Rectal smooth muscle tissue (tissue), 1 donor: Measurements from ENCODE around the gene AWAT1.

Experiments used
- H3K27ac ChIP-seq: one replicate; pipeline ENCODE4 v1.7.0; 2013; ENCODE audit warnings: low read depth, low read length, inconsistent platforms
- H3K27me3 ChIP-seq: one replicate; pipeline ENCODE4 v1.7.0; 2013; ENCODE audit warnings: low read length; ENCODE audit not compliant: control insufficient read depth, insufficient read depth
- H3K36me3 ChIP-seq: one replicate; pipeline ENCODE4 v1.7.0; 2013; ENCODE audit warnings: low read length; ENCODE audit not compliant: control insufficient read depth, insufficient read depth
- H3K4me1 ChIP-seq: one replicate; pipeline ENCODE4 v1.7.0; 2013; ENCODE audit warnings: low read length; ENCODE audit not compliant: control insufficient read depth, insufficient read depth
- H3K4me3 ChIP-seq: one replicate; pipeline ENCODE4 v1.7.0; 2013; ENCODE audit warnings: low read length
- H3K9ac ChIP-seq: one replicate; pipeline ENCODE4 v1.7.0; 2013; ENCODE audit warnings: low read length

Gene AWAT1

GRCh38 chrX:70244881-70245280, 10.4 kb downstream of the AWAT1 start:
- no peaks in the 10 kb centered on the region for H3K4me1 ChIP-seq
- H3K9ac ChIP-seq = no peak overlapping the region
- no peaks in the 10 kb centered on the region for H3K27me3 ChIP-seq
- H3K27ac ChIP-seq = no peak overlapping the region
- no peak overlapping the region for H3K4me3 ChIP-seq
- H3K36me3 ChIP-seq = no peaks in the 10 kb centered on the region

GRCh38 chrX:70247252-70247651, 12.8 kb downstream of the AWAT1 start:
- no peaks in the 10 kb centered on the region for H3K4me1 ChIP-seq
- no peaks in the 10 kb centered on the region for H3K36me3 ChIP-seq
- no peak overlapping the region for H3K4me3 ChIP-seq
- H3K27me3 ChIP-seq = no peaks in the 10 kb centered on the region
- H3K9ac ChIP-seq = no peak overlapping the region
- no peak overlapping the region for H3K27ac ChIP-seq

GRCh38 chrX:70252491-70252890, 18.0 kb downstream of the AWAT1 start:
- no peaks in the 10 kb centered on the region for H3K36me3 ChIP-seq
- no peak overlapping the region for H3K4me3 ChIP-seq
- no peak overlapping the region for H3K27ac ChIP-seq
- no peaks in the 10 kb centered on the region for H3K4me1 ChIP-seq
- H3K27me3 ChIP-seq = no peaks in the 10 kb centered on the region
- no peak overlapping the region for H3K9ac ChIP-seq

- H3K27me3 ChIP-seq = no peaks in the 10 kb centered on the region
- H3K36me3 ChIP-seq = no peaks in the 10 kb centered on the region
- H3K4me1 ChIP-seq = no peaks in the 10 kb centered on the region
- no peak overlapping the region for H3K4me3 ChIP-seq
- H3K9ac ChIP-seq = no peak overlapping the region
- no peak overlapping the region for H3K27ac ChIP-seq
These were observed 19.1 kb downstream of the AWAT1 start for GRCh38 chrX:70253377-70254062.

- Histone ChIP-seq H3K27ac (no peak overlapping the region), H3K4me1 (no peaks in the 10 kb centered on the region), H3K4me3 (no peak overlapping the region), H3K36me3 (no peaks in the 10 kb centered on the region), H3K27me3 (no peaks in the 10 kb centered on the region), H3K9ac (no peak overlapping the region)
These were observed 19.6 kb downstream of the AWAT1 start for GRCh38 chrX:70254063-70254400.

GRCh38 chrX:70254909-70255308, 20.5 kb downstream of the AWAT1 start:
- no peaks in the 10 kb centered on the region for H3K4me1 ChIP-seq
- no peak overlapping the region for H3K27ac ChIP-seq
- H3K9ac ChIP-seq = no peak overlapping the region
- no peaks in the 10 kb centered on the region for H3K27me3 ChIP-seq
- no peaks in the 10 kb centered on the region for H3K36me3 ChIP-seq
- H3K4me3 ChIP-seq = no peak overlapping the region

GRCh38 chrX:70255452-70255851, 21.0 kb downstream of the AWAT1 start:
- H3K27me3 ChIP-seq = no peaks in the 10 kb centered on the region
- H3K9ac ChIP-seq = no peak overlapping the region
- H3K4me1 ChIP-seq = no peaks in the 10 kb centered on the region
- H3K27ac ChIP-seq = no peak overlapping the region
- no peak overlapping the region for H3K4me3 ChIP-seq
- H3K36me3 ChIP-seq = no peaks in the 10 kb centered on the region

GRCh38 chrX:70257423-70258288, 23.2 kb downstream of the AWAT1 start:
- no peaks in the 10 kb centered on the region for H3K36me3 ChIP-seq
- H3K27me3 ChIP-seq = no peaks in the 10 kb centered on the region
- no peaks in the 10 kb centered on the region for H3K4me1 ChIP-seq
- no peak overlapping the region for H3K27ac ChIP-seq
- H3K9ac ChIP-seq = no peak overlapping the region
- no peak overlapping the region for H3K4me3 ChIP-seq

- Histone ChIP-seq H3K9ac (no peak within 1 kb of the TSS), H3K4me3 (no peak within 1 kb of the TSS), H3K27me3 (no peaks in the 10 kb centered on the region), H3K27ac (no peak within 1 kb of the TSS), H3K4me1 (no peaks in the 10 kb centered on the region), H3K36me3 (no peaks in the 10 kb centered on the region)
These were observed 25.6 kb downstream of the AWAT1 start, which contains the start of gene P2RY4 for GRCh38 chrX:70260104-70260503. P2RY4 (minus strand) TSS chrX:70260204; CDS start chrX:70259624, 580 bp downstream.

- Histone ChIP-seq H3K4me3 (no peak overlapping the region), H3K9ac (no peak overlapping the region), H3K4me1 (no peaks in the 10 kb centered on the region), H3K27me3 (no peaks in the 10 kb centered on the region), H3K27ac (no peak overlapping the region), H3K36me3 (no peaks in the 10 kb centered on the region)
These were observed 28.6 kb downstream of the AWAT1 start for GRCh38 chrX:70262952-70263567.

GRCh38 chrX:70264784-70265183, 30.3 kb downstream of the AWAT1 start:
- H3K36me3 ChIP-seq = no peaks in the 10 kb centered on the region

GRCh38 chrX:70268034-70268433, 33.6 kb downstream of the AWAT1 start, which contains the start of gene ARR3:
ARR3 (plus strand) TSS chrX:70268334; CDS start chrX:70269386, 1,052 bp downstream.
- no peaks in the 10 kb centered on the region for H3K27me3 ChIP-seq
- H3K4me1 ChIP-seq = no peaks in the 10 kb centered on the region
- no peaks in the 10 kb centered on the region for H3K36me3 ChIP-seq
- no peak within 1 kb of the TSS for H3K9ac ChIP-seq
- H3K4me3 ChIP-seq = no peak within 1 kb of the TSS
- no peak within 1 kb of the TSS for H3K27ac ChIP-seq

More at GRCh38 chrX:70264784-70265183, 30.3 kb downstream of the AWAT1 start:
- Histone ChIP-seq H3K27me3 (no peaks in the 10 kb centered on the region), H3K9ac (no peak overlapping the region), H3K4me1 (no peaks in the 10 kb centered on the region), H3K4me3 (no peak overlapping the region), H3K27ac (no peak overlapping the region)
